ENCODE data around the gene ELOVL1.

DNA sequence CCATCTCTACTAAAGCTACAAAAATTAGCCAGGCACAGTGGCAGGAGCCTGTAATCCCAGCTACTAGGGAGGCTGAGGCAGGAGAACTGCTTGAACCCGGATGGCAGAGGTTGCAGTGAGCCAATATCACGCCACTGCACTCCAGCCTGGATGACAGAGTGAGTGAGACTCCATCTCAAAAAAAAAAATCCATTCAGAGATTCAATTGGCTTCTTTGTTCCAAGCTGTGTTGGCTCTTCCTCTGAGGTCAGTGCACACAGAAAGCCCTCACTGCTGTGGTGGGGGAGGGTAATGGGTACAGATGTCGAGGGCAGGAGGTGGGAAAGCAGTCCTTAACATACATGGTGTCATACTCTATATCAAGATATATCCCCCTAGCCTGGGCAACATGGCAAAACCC lies 52.3 kb downstream of the ELOVL1 start:
- TF ChIP-seq RAD21 (IDR thresholded peaks at IDR 0.05; ENCODE audit: insufficient read depth, low read depth, low read length), result no peak
- TF ChIP-seq, protein P1, sequence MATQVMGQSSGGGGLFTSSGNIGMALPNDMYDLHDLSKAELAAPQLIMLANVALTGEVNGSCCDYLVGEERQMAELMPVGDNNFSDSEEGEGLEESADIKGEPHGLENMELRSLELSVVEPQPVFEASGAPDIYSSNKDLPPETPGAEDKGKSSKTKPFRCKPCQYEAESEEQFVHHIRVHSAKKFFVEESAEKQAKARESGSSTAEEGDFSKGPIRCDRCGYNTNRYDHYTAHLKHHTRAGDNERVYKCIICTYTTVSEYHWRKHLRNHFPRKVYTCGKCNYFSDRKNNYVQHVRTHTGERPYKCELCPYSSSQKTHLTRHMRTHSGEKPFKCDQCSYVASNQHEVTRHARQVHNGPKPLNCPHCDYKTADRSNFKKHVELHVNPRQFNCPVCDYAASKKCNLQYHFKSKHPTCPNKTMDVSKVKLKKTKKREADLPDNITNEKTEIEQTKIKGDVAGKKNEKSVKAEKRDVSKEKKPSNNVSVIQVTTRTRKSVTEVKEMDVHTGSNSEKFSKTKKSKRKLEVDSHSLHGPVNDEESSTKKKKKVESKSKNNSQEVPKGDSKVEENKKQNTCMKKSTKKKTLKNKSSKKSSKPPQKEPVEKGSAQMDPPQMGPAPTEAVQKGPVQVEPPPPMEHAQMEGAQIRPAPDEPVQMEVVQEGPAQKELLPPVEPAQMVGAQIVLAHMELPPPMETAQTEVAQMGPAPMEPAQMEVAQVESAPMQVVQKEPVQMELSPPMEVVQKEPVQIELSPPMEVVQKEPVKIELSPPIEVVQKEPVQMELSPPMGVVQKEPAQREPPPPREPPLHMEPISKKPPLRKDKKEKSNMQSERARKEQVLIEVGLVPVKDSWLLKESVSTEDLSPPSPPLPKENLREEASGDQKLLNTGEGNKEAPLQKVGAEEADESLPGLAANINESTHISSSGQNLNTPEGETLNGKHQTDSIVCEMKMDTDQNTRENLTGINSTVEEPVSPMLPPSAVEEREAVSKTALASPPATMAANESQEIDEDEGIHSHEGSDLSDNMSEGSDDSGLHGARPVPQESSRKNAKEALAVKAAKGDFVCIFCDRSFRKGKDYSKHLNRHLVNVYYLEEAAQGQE (IDR thresholded peaks at IDR 0.05; ENCODE audit: low read depth, low read length), result no peak
- no peak for TF ChIP-seq PAX5 (IDR thresholded peaks at IDR 0.05; ENCODE audit: borderline replicate concordance, low read depth, low read length)
- TF ChIP-seq, protein P2, sequence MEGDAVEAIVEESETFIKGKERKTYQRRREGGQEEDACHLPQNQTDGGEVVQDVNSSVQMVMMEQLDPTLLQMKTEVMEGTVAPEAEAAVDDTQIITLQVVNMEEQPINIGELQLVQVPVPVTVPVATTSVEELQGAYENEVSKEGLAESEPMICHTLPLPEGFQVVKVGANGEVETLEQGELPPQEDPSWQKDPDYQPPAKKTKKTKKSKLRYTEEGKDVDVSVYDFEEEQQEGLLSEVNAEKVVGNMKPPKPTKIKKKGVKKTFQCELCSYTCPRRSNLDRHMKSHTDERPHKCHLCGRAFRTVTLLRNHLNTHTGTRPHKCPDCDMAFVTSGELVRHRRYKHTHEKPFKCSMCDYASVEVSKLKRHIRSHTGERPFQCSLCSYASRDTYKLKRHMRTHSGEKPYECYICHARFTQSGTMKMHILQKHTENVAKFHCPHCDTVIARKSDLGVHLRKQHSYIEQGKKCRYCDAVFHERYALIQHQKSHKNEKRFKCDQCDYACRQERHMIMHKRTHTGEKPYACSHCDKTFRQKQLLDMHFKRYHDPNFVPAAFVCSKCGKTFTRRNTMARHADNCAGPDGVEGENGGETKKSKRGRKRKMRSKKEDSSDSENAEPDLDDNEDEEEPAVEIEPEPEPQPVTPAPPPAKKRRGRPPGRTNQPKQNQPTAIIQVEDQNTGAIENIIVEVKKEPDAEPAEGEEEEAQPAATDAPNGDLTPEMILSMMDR (IDR thresholded peaks at IDR 0.05 in 2 of 3, conservative IDR thresholded peaks at IDR 0.05 in 1 of 3; ENCODE audit: control insufficient read depth in 2 of 3, extremely low read depth in 1 of 3, insufficient read depth in 1 of 3, low read depth in 3 of 3, low read length in 3 of 3), result no peak
- no peak for TF ChIP-seq SPI1 (IDR thresholded peaks at IDR 0.05; ENCODE audit: borderline replicate concordance, insufficient read depth, low read depth, low read length)
- TF ChIP-seq ZNF207 (IDR thresholded peaks at IDR 0.05; ENCODE audit: borderline replicate concordance), result no peak
- TF ChIP-seq HDAC2 (IDR thresholded peaks at IDR 0.05), result no peak
- TF ChIP-seq BACH1 (IDR thresholded peaks at IDR 0.05; ENCODE audit: borderline replicate concordance), result no peak
- no peak for TF ChIP-seq SP1 (IDR thresholded peaks at IDR 0.05; ENCODE audit: low read depth, low read length)
- TF ChIP-seq EZH2 (IDR thresholded peaks at IDR 0.05; ENCODE audit: borderline replicate concordance, control insufficient read depth, low read depth, low read length), result no peak
- no peak for TF ChIP-seq TAF1 (IDR thresholded peaks at IDR 0.05; ENCODE audit: borderline replicate concordance, low read depth, low read length)
- TF ChIP-seq TBL1XR1 (IDR thresholded peaks at IDR 0.05; ENCODE audit: low read depth, low read length), result no peak
